HEK293T (cell line): ENCODE data around the gene HOMER2.
"Not testable (repeated sequence)": the region's sequence is repeated elsewhere in the genome, so short reads cannot be mapped to it uniquely, and the experiment has no call there.

Experiments
- CTCF ChIA-PET: fragments of 350-600 bp; formaldehyde crosslinking; extraction: SDS; loops from one replicate; lab custom pipeline; 2021; ENCODE audit warnings: antibody characterized with exemption, inconsistent platforms; lab: Yijun Ruan, JAX
- POLR2A ChIA-PET: fragments of 350-600 bp; formaldehyde crosslinking; extraction: SDS; loops from one replicate; lab custom pipeline; 2020; ENCODE audit warnings: antibody characterized with exemption, inconsistent platforms; lab: Yijun Ruan, JAX
- DNase-seq: peaks from one replicate; pipeline ENCODE4 v3.0.0; 2012; ENCODE audit warnings: mixed read lengths; ENCODE audit errors: extremely low spot score
- ARNT ChIP-seq: fragments of 450-650 bp; IDR thresholded peaks from 2 replicates; pipeline ENCODE4 v1.6.1; 2017; ENCODE audit warnings: mild to moderate bottlenecking
- BHLHE40 ChIP-seq: fragments of 450-650 bp; IDR thresholded peaks from 2 replicates; pipeline ENCODE4 v1.6.1; 2016; ENCODE audit warnings: mild to moderate bottlenecking, moderate library complexity, borderline replicate concordance
- CTBP1 ChIP-seq: fragments of 450-650 bp; IDR thresholded peaks from 2 replicates; pipeline ENCODE4 v1.6.1; 2016; ENCODE audit warnings: borderline replicate concordance
- ELF4 ChIP-seq: fragments of 450-650 bp; IDR thresholded peaks from 2 replicates; pipeline ENCODE4 v1.6.1; 2017; ENCODE audit warnings: antibody characterized with exemption
- FOXA1 ChIP-seq: fragments of 450-650 bp; IDR thresholded peaks from 2 replicates; pipeline ENCODE4 v1.6.1; 2016; ENCODE audit warnings: mild to moderate bottlenecking
- FOXK2 ChIP-seq: fragments of 450-650 bp; IDR thresholded peaks from 2 replicates; pipeline ENCODE4 v1.6.1; 2016; ENCODE audit warnings: mild to moderate bottlenecking
- FOXM1 ChIP-seq: fragments of 450-650 bp; IDR thresholded peaks from 2 replicates; pipeline ENCODE4 v1.6.1; 2017; ENCODE audit warnings: mild to moderate bottlenecking, borderline replicate concordance
- HDGF ChIP-seq: fragments of 450-650 bp; IDR thresholded peaks from 2 replicates; pipeline ENCODE4 v1.6.1; 2017; ENCODE audit warnings: antibody characterized with exemption, borderline replicate concordance
- L3MBTL2 ChIP-seq: fragments of 450-650 bp; conservative IDR thresholded peaks from 2 replicates; pipeline ENCODE4 v1.6.1; 2016; ENCODE audit warnings: mild to moderate bottlenecking
- LEF1 ChIP-seq: fragments of 450-650 bp; IDR thresholded peaks from 2 replicates; pipeline ENCODE4 v1.6.1; 2017; ENCODE audit warnings: mild to moderate bottlenecking, borderline replicate concordance
- NFRKB ChIP-seq: fragments of 450-650 bp; IDR thresholded peaks from 2 replicates; pipeline ENCODE4 v1.6.1; 2016; ENCODE audit warnings: mild to moderate bottlenecking, moderate library complexity
- SP1 ChIP-seq: fragments of 450-650 bp; IDR thresholded peaks from 2 replicates; pipeline ENCODE4 v1.6.1; 2017
- SUZ12 ChIP-seq: fragments of 450-650 bp; IDR thresholded peaks from 2 replicates; pipeline ENCODE4 v1.6.1; 2016; ENCODE audit warnings: mild to moderate bottlenecking
- TARDBP ChIP-seq: fragments of 450-650 bp; IDR thresholded peaks from 2 replicates; pipeline ENCODE4 v1.6.1; 2016
- ZNF384 ChIP-seq: fragments of 450-650 bp; IDR thresholded peaks from 2 replicates; pipeline ENCODE4 v1.6.1; 2016
- TF ChIP-seq, protein P1 (sequence below): fragments of 450-650 bp; IDR thresholded peaks from 2 replicates; pipeline ENCODE4 v1.6.1; 2016

HOMER2 gene

DNA sequence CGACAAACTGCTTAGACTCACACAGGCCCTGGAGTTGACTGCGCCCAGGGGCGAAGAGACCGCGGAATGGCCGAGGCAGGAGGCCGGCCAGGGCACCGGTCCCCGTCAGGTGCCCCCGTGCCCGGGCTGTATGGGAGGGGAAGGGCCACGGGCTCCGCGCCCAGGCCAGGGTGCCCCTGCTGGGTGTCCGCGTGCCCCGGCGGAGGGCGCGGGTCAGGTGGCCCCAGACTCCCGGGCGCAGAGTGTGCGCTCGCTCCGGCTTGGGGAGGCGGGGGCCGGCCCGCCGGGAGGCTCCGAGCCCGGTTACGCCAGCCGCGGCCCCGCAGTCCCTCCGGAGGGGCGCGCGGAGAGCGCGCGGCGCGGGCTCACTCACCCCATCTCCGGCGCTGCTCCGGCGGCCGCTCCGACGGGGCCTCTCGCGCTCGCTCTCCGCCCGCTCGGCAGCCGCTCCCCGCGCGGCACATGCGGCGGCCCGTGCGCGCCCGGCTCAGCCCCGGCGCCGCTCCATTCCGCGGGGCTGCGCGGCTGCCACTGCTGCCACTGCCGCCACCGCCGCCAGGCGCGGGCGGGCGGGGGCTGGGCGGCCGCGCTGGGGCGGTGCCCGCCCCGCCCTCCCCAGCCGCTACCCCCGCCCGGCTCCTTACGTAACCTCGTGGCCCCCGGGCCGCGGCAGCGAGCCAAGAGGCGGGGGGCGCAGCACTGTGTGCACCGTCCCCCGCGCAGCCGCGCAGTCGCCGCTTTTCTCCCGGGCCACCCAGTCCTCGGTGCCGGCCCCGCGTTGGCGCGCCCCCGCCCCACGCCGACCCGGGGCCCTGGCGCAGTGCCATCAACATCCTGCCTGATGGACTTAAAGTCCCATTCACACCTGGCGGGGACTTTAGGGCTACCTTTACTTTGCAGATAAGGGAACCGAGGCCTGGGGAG, at the start of gene HOMER2:
Gene HOMER2, minus strand, starts transcription at position 563 of the 924 bp plus-strand sequence. Its CDS starts 185 bp downstream, at position 378.
- TF ChIP-seq FOXM1 (peak; percentile 46; the same call in 1 of the 2 replicates), TARDBP (no peak), HDGF (no peak), FOXA1 (no peak), SP1 (no peak), LEF1 (no peak; the same call in 1 of the 2 replicates), BHLHE40 (no peak), ZNF384 (no peak), SUZ12 (no peak), CTBP1 (no peak), NFRKB (no peak), ARNT (no peak), FOXK2 (no peak), L3MBTL2 (peak; percentile 54), ELF4 (no peak)
- TF ChIP-seq, protein P1, sequence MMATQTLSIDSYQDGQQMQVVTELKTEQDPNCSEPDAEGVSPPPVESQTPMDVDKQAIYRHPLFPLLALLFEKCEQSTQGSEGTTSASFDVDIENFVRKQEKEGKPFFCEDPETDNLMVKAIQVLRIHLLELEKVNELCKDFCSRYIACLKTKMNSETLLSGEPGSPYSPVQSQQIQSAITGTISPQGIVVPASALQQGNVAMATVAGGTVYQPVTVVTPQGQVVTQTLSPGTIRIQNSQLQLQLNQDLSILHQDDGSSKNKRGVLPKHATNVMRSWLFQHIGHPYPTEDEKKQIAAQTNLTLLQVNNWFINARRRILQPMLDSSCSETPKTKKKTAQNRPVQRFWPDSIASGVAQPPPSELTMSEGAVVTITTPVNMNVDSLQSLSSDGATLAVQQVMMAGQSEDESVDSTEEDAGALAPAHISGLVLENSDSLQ: no peak
- CTCF ChIA-PET: no interaction called here
- peak; percentile 70 for DNase-seq
- POLR2A ChIA-PET: interaction anchor here (1.0 kb wide), 1 partner anchor 33 kb away, joined by 4 read pairs; the partner anchor contains the start of gene RAMAC

DNA sequence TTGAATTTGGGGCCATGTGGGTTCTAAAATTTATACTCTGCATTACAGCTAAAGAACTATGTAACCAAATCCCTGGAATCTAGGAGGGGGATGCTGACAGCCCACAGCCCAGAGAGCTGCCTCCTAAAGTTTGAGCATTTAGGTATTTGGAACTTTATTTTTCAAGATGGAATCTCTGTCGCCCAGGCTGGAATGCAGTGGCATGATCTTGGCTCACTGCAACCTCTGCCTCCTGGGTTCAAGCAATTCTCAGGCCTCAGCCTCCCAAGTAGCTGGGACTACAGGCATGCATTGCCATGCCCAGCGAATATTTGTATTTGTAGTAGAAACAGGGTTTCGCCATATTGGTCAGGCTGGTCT, 48.1 kb upstream of the HOMER2 start:
- ChIA-PET POLR2A (interaction anchor here (0.9 to 2.0 kb wide), 6 partner anchors 11 to 250 kb away, joined by 3 to 11 read pairs (median 3); partner anchors contain the start of gene C15orf40), CTCF (interaction anchor here (0.6 to 1.6 kb wide), 7 partner anchors 11 to 470 kb away, joined by 3 to 11 read pairs (median 3); partner anchors contain the start of genes C15orf40 and RAMAC)
- DNase-seq: not testable (repeated sequence)

DNA sequence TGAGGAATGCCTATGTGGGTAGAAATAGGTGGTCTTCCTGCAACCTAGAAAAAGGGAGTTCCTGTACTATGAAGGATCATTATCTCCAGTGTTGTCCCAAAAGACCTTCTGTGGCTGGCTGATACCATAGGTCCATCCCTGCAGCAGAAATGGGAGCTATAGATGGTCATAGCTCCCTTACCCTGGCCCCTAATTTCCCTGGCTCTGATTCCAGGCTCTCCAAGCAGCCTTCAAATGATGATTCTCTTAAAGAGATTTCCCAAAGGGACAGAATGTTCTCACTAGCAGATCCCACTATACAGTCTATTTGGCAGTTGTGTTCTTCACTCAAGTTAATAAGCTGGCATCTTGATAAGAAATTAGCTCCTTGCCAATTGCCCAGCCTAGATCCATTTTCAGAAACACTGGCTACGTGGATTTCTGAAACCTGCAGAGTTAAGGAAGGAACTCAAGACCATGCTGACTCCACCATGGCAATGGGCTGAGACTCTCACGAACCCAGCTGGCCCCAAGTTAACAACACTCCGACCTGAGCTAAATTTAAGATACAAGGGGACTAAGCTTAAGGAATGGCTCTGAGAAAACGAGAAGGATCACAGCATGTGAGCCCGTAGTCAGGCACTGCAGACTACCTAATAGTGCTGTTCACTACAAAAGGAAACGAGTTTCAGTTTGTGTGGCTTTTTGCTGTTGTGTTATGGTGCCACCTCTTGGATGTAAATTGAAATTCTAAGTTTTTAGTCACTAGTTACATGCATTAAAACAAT, 47.6 kb upstream of the HOMER2 start:
- no peak for TF ChIP-seq FOXK2
- no peak for TF ChIP-seq NFRKB
- TF ChIP-seq FOXA1: no peak
- no peak for TF ChIP-seq TARDBP
- TF ChIP-seq, protein P1: no peak
- TF ChIP-seq SUZ12: no peak
- no peak for TF ChIP-seq LEF1
- no peak for TF ChIP-seq L3MBTL2
- no peak for TF ChIP-seq CTBP1
- TF ChIP-seq SP1: no peak
- TF ChIP-seq ELF4: no peak
- peak; percentile 59 for DNase-seq
- CTCF ChIA-PET: interaction anchor here (0.6 to 1.6 kb wide), 9 partner anchors 11 to 469 kb away, joined by 3 to 11 read pairs (median 3); partner anchors contain the start of genes C15orf40 and RAMAC
- POLR2A ChIA-PET: interaction anchor here (0.9 to 2.0 kb wide), 6 partner anchors 11 to 250 kb away, joined by 3 to 11 read pairs (median 3); partner anchors contain the start of gene C15orf40

DNA sequence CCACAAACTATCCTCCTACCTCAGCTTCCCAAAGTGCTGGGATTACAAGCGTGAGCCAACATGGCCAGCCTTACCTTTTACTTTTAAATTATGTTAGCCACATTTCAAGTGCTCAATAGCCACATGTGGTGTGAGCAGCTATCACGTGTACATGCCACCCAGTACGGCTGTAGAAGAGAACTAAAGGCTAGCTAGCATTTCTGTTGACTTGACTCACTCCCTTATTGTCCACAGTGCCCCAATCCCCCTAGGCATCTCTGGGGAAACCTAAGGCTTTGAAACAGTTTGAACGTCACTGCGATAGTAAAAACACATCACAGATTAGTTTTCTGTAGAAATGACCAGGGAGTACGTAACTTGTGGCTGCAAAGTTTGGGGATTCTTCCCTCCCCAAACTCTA, 46.9 kb upstream of the HOMER2 start:
- TF ChIP-seq LEF1: no peak
- TF ChIP-seq FOXK2: no peak
- TF ChIP-seq ZNF384: no peak
- no peak for TF ChIP-seq FOXA1
- TF ChIP-seq TARDBP: no peak
- no peak for TF ChIP-seq CTBP1
- no peak for TF ChIP-seq ELF4
- TF ChIP-seq SUZ12: no peak
- no peak for TF ChIP-seq L3MBTL2
- no peak for TF ChIP-seq FOXM1
- POLR2A ChIA-PET: interaction anchor here (1.0 to 2.0 kb wide), 3 partner anchors 12 to 249 kb away, joined by 3 to 11 read pairs (median 6); partner anchors contain the start of gene C15orf40
- no peak for DNase-seq

DNA sequence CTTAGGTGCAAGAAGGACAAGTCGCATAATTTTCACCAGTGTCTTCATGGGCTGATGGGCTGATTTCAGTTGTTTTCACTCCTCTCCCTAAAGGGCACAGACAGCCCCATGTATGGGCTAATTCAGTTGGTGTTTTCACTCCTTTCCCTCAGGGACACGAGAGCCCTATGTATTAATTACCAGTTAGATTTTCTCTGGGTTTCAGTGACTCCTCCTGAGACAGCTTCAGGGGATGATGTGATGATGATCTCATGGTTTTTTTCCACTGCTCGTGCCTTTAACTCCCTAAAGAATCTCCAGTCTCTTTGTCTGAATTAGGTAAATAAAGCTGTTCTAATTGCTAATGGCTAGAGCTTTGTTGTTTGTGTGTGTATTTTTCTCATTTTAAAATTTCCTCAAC, 43.4 kb upstream of the HOMER2 start:
- DNase-seq: no peak
- TF ChIP-seq LEF1 (no peak), ZNF384 (no peak), FOXA1 (no peak), SP1 (no peak)
- POLR2A ChIA-PET: interaction anchor here (1.1 to 1.4 kb wide), 2 partner anchors 10 to 315 kb away, joined by 3 to 7 read pairs; partner anchors contain the start of gene RAMAC
- CTCF ChIA-PET: interaction anchor here (0.6 kb wide), 1 partner anchor 464 kb away, joined by 3 read pairs; no protein-coding TSS in a partner anchor

More for the DNA sequence above, 46.9 kb upstream of the HOMER2 start:
- CTCF ChIA-PET: interaction anchor here (0.7 to 1.6 kb wide), 5 partner anchors 12 to 370 kb away, joined by 3 to 11 read pairs (median 4); partner anchors contain the start of genes C15orf40 and RAMAC

DNA sequence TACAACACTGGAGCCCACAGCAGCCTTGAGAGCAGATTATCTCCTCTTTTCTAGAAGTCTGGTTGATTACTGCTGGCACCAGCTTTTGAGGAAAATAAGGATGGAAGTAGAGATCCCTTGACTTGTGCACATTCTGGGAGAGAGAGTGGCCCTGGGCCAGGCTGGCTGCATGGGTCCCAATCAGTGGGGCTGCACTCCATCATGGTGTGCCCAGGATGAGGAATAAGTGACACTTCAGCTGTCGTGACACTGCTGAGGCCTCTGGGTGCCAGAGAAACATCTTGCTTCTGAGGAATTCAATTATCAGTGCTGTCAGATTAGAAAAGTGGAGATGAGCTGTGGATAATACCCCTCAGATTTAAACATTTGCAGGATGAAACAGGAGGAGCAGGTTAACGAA, 42.6 kb upstream of the HOMER2 start:
- ChIA-PET CTCF (interaction anchor here (0.6 kb wide), 2 partner anchors 9 to 463 kb away, joined by 3 read pairs; no protein-coding TSS in a partner anchor), POLR2A (interaction anchor here (1.4 kb wide), 1 partner anchor 9 kb away, joined by 7 read pairs; the partner anchor contains the start of gene RAMAC)
- TF ChIP-seq ZNF384 (no peak), ELF4 (no peak), BHLHE40 (no peak), FOXM1 (no peak), L3MBTL2 (no peak), CTBP1 (no peak), NFRKB (no peak), TARDBP (no peak), SP1 (no peak), FOXK2 (no peak), HDGF (no peak), ARNT (no peak), LEF1 (no peak), FOXA1 (no peak), SUZ12 (no peak)
- TF ChIP-seq, protein P1: no peak
- no peak for DNase-seq
